Measurements from ENCODE around the gene CCL13. TPM values are rescaled to one million over a fixed set of nuclear protein-coding genes. Genes with fewer than 3 reads are reported as not detected.

CCL13 gene
- total RNA-seq, 1 donor from 2014 or later: not detected

DNA sequence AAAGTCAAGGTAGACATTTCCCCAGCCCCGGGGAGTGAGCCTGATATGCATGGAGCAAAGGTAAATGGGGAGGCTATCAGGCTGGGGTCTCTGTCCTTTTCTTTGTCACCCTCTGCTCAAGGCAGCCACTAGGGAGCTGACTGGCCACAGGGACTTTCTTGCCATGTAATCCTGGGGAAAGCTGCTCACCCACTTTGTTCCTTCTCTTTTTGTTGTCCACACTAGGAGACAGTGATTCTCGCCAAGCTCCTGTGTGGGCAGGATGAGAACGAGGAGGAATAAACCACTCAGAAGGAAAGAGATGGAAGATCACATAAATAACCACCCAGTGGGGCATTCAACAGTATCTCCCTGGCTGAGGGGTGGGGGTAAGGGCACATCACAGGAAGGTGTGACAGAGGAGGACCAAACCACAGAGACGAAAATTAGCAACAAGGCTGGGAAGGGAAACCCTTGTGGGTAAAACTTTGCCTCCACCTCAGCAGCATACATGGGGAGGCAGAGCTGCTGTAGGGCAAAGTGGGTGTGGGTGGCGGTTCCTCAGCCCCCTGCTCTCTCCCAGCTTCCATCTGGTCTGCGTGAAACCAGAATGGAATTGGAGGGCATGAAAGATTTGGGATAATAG lies 33.0 kb downstream of the CCL13 start:
- no peak for TF ChIP-seq CTCF (conservative IDR thresholded peaks at IDR 0.05)
- Mint-ChIP-seq H3K4me3 (no peak overlapping the region), H3K9me3 (no peaks in the 10 kb centered on the region), H3K4me1 (ENCODE audit: unreplicated experiment) (no peaks in the 10 kb centered on the region), H3K27ac (no peak overlapping the region), H3K36me3 (no peaks in the 10 kb centered on the region), H3K27me3 (peaks cover 16% of the 10 kb centered on the region)
- no peak for DNase-seq (ENCODE audit: extremely low spot score, unreplicated experiment)

- Mint-ChIP-seq H3K4me1 (ENCODE audit: unreplicated experiment) (no peaks in the 10 kb centered on the region), H3K36me3 (no peaks in the 10 kb centered on the region), H3K9me3 (no peaks in the 10 kb centered on the region), H3K4me3 (no peak overlapping the region), H3K27ac (no peak overlapping the region), H3K27me3 (peaks cover 16% of the 10 kb centered on the region)
- DNase-seq (ENCODE audit: extremely low spot score, unreplicated experiment): no peak
- TF ChIP-seq CTCF (conservative IDR thresholded peaks at IDR 0.05): no peak
Observed at GRCh38 chr17:34390649-34391048, 34.4 kb downstream of the CCL13 start.

GRCh38 chr17:34391241-34391640 lies 35.0 kb downstream of the CCL13 start:
- Mint-ChIP-seq H3K4me3 (no peak overlapping the region), H3K9me3 (no peaks in the 10 kb centered on the region), H3K27ac (no peak overlapping the region), H3K4me1 (ENCODE audit: unreplicated experiment) (no peaks in the 10 kb centered on the region), H3K36me3 (no peaks in the 10 kb centered on the region), H3K27me3 (peaks cover 16% of the 10 kb centered on the region)
- no peak for TF ChIP-seq CTCF (conservative IDR thresholded peaks at IDR 0.05)
- no peak for DNase-seq (ENCODE audit: extremely low spot score, unreplicated experiment)

DNA sequence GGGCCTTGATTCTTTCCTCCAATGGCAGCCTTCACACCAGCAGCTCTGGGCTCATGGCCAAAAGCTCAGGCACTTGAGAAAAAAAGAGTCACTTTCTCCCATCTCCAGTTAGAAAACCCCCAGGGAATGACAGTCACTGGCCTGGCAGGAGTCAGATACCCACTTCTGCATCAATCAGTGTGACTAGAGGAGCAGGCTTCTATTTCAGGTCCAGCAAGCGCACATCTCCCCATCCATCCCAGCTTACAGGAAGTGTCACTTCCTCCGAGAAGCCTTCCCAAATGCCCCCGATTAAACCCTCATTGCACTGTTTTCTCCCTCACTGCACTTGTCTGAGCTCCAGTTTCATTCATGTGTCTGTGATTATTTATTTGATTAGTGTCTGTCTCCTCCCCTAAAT lies 37.1 kb downstream of the CCL13 start:
- H3K4me3 Mint-ChIP-seq: no peak overlapping the region
- no peaks in the 10 kb centered on the region for H3K9me3 Mint-ChIP-seq
- peaks cover 23% of the 10 kb centered on the region for H3K27me3 Mint-ChIP-seq
- no peaks in the 10 kb centered on the region for H3K36me3 Mint-ChIP-seq
- H3K27ac Mint-ChIP-seq: no peak overlapping the region
- no peak for DNase-seq (ENCODE audit: extremely low spot score, unreplicated experiment)
- TF ChIP-seq CTCF (conservative IDR thresholded peaks at IDR 0.05): no peak
- H3K4me1 Mint-ChIP-seq (ENCODE audit: unreplicated experiment): no peaks in the 10 kb centered on the region

DNA sequence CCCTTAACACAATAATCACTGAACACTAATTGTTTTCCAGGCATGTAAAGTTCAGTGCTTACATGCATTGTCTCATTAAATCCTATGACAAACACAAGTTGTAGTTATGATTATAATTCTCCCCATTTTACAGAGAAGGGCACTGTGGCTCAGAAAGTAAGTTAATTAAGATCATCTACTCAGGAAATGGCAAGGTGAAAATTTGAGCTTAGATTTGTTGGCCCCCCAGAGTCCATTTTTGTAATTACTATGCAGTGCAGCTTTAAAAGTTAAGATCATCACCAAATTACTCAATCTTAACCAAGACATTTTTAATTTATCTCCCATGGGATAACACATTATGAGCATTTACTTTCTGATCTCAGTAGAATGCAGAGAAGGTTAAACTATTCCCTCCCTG lies 41.0 kb downstream of the CCL13 start:
- H3K4me3 Mint-ChIP-seq: no peak overlapping the region
- peaks cover 31% of the 10 kb centered on the region for H3K27me3 Mint-ChIP-seq
- H3K4me1 Mint-ChIP-seq (ENCODE audit: unreplicated experiment): no peaks in the 10 kb centered on the region
- no peaks in the 10 kb centered on the region for H3K9me3 Mint-ChIP-seq
- no peak for DNase-seq (ENCODE audit: extremely low spot score, unreplicated experiment)
- no peak for TF ChIP-seq CTCF (conservative IDR thresholded peaks at IDR 0.05)
- no peak overlapping the region for H3K27ac Mint-ChIP-seq
- H3K36me3 Mint-ChIP-seq: no peaks in the 10 kb centered on the region

- no peak for TF ChIP-seq CTCF (conservative IDR thresholded peaks at IDR 0.05)
- Mint-ChIP-seq H3K36me3 (no peaks in the 10 kb centered on the region), H3K9me3 (no peaks in the 10 kb centered on the region), H3K4me3 (no peak overlapping the region), H3K27me3 (peaks cover 28% of the 10 kb centered on the region), H3K4me1 (ENCODE audit: unreplicated experiment) (no peaks in the 10 kb centered on the region), H3K27ac (no peak overlapping the region)
- DNase-seq (ENCODE audit: extremely low spot score, unreplicated experiment): no peak
Observed at GRCh38 chr17:34398990-34399389, 42.7 kb downstream of the CCL13 start.
